Activated T-helper 1 cell treated with Interleukin-2 at 50 U/mL for 16 hours (primary cell): ENCODE measurements around the gene ACSM2B.
"Not testable (repeated sequence)": the region's sequence is repeated elsewhere in the genome, so short reads cannot be mapped to it uniquely, and the experiment has no call there.

Source experiments
- DNase-seq: peaks from one replicate; pipeline ENCODE4 v3.0.0-alpha.2; 2020; ENCODE audit warnings: low read depth

The ACSM2B gene

DNA sequence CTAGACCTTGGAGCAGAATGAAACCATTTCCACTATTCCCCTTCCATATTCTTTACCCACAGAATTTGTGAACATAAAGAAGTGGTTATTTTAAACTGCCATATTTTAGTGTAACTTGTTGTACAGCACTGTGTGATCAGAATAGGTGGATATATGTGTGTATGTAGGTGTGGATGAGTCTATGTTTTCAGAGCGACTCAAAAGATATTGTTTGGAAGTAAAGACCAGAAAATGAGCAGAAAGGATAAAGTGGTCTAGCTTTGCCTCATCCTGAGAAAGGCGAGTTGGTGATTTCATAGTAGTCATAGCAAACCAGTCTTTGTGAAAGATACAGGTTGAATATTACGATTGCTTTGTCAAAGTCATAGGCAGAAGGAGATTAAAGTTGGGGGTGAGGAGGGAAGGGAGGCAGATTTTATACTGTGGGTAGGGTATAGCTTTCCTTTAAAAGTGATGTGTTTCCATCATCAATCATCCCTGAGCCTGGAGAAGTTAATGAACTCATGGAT lies 43.8 kb downstream of the ACSM2B start:
- DNase-seq: not testable (repeated sequence)

DNA sequence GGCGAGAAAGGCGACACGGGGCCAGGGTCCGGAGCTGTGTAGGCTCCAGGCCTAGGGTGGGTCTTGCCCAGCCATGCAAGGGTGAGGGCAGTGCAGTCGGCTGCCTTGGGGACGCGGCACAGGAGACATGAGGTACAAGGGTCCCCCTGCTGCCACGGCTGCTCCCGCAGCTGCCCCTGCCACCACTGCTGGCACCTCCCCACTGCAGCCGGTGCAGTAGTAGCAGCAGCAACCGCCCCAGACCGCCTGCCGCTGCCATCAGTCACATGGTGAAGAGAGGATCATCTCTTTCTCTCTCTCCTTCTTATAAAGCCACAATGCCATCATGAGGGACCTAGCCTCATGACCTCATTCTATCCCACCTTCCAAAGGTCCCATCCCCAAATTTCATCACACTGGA lies 44.4 kb downstream of the ACSM2B start:
- DNase-seq: not testable (repeated sequence)

DNA sequence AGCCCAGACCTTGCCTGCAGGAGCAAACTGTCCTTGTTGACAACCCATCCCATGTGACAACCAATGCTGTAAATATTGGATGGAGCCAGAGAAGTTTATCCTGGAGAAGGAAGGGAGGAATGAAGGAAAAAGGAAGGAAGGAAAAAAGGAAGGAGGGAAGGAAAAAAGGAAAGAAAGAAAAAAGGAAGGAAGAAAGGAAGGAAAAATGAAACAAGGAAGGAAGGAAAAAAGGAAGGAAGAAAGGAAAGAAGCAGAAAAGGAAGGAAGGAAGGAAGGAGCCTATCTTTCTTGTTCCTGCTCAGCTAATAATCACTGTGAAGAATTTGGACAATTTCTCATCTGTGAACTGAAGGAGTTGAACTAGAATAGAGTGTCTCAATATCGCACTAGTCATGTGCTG lies 56.1 kb downstream of the ACSM2B start:
- DNase-seq: no peak

- DNase-seq: no peak
These were observed 56.9 kb downstream of the ACSM2B start for GRCh38 chr16:20519231-20519630.

GRCh38 chr16:20517149-20517548 lies 59.0 kb downstream of the ACSM2B start:
- DNase-seq: no peak

- no peak for DNase-seq
These were observed 60.5 kb downstream of the ACSM2B start for GRCh38 chr16:20515688-20516090.

- DNase-seq: no peak
These were observed 65.8 kb downstream of the ACSM2B start for GRCh38 chr16:20510323-20510722.

- no peak for DNase-seq
These were observed 68.9 kb downstream of the ACSM2B start for GRCh38 chr16:20507280-20507679.

GRCh38 chr16:20504418-20504817 lies 71.7 kb downstream of the ACSM2B start:
- DNase-seq: no peak

GRCh38 chr16:20491448-20491847 lies 84.7 kb downstream of the ACSM2B start:
- DNase-seq: not testable (repeated sequence)

DNA sequence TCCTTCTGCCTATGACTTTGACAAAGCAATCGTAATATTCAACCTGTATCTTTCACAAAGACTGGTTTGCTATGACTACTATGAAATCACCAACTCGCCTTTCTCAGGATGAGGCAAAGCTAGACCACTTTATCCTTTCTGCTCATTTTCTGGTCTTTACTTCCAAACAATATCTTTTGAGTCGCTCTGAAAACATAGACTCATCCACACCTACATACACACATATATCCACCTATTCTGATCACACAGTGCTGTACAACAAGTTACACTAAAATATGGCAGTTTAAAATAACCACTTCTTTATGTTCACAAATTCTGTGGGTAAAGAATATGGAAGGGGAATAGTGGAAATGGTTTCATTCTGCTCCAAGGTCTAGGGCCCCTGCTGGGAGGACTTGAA lies 85.2 kb downstream of the ACSM2B start:
- DNase-seq: not testable (repeated sequence)
